Thymus (tissue), 11 donors: Measurements from ENCODE around the gene TUBA1B. TPM values are rescaled to one million over a fixed set of nuclear protein-coding genes. Genes with fewer than 3 reads are reported as not detected.

ENCODE experiments used
- DNase-seq, 9 donors: peaks; one replicate each; pipeline ENCODE4 v3.0.0-alpha.2; 2013; ENCODE audit warnings: low spot score in 9 of 9, low read depth in 6 of 9, missing footprints in 1 of 9
- H3K27ac ChIP-seq, 2 donors: one replicate each; pipeline ENCODE4 v1.5.1; 2013; ENCODE audit warnings: control low read depth in 1 of 2, low read depth in 1 of 2, low read length in 1 of 2, mild to moderate bottlenecking in 1 of 2, moderate library complexity in 1 of 2
- H3K27me3 ChIP-seq, 2 donors: one replicate each; pipeline ENCODE4 v1.5.1; 2013; ENCODE audit warnings: low read length in 1 of 2; ENCODE audit not compliant: control insufficient read depth in 2 of 2, insufficient read depth in 1 of 2
- H3K36me3 ChIP-seq, 2 donors: one replicate each; pipeline ENCODE4 v1.5.1; 2013; ENCODE audit warnings: low read length in 1 of 2, mild to moderate bottlenecking in 1 of 2, moderate library complexity in 1 of 2; ENCODE audit not compliant: control insufficient read depth in 2 of 2, insufficient read depth in 2 of 2
- H3K4me1 ChIP-seq, 2 donors: one replicate each; pipeline ENCODE4 v1.5.1; 2013; ENCODE audit warnings: low read length in 2 of 2; ENCODE audit not compliant: control insufficient read depth in 2 of 2, insufficient read depth in 2 of 2
- H3K4me3 ChIP-seq, 2 donors: one replicate each; pipeline ENCODE4 v1.5.1; 2013; ENCODE audit warnings: low read length in 2 of 2, control low read depth in 1 of 2, mild to moderate bottlenecking in 1 of 2
- H3K9me3 ChIP-seq, 2 donors: one replicate each; pipeline ENCODE4 v1.5.1; 2013; ENCODE audit warnings: low read length in 1 of 2, mild to moderate bottlenecking in 1 of 2; ENCODE audit not compliant: control insufficient read depth in 2 of 2, insufficient read depth in 1 of 2
- WGBS: extraction: QIAGEN DNeasy Blood & Tissue Kit; methylation state at CpG from one replicate; pipeline ENCODE4 v1.1.7; 2013; 5-methylcytosine and 5-hydroxymethylcytosine counted together
- polyA plus RNA-seq: library from polyadenylated mRNA; stranded (reverse); fragments of 200-250 nt; gene quantifications from one replicate; pipeline ENCODE4 v1.2.3, GENCODE V29; 2013
- total RNA-seq: library from RNA; stranded (reverse); fragments of 120-200 nt; gene quantifications from one replicate; pipeline ENCODE4 v1.2.4, GENCODE V29; 2013
- donor health status: healthy.

The TUBA1B gene
- total and polyA plus RNA-seq, 2 donors, result 285 to 2,059 TPM

GRCh38 chr12:49089821-49090773 lies 41.1 kb downstream of the TUBA1B start:
- peak in 1 of 9 donors; percentile 50 for DNase-seq
- Histone ChIP-seq H3K36me3 (no peaks in the 10 kb centered on the region), H3K27me3 (peaks cover 64 to 84% of the 10 kb centered on the region in 2 donors), H3K27ac (no peak overlapping the region), H3K9me3 (peaks cover 0 to 4% of the 10 kb centered on the region in 2 donors), H3K4me3 (peak overlapping the region in 1 of 2 donors; percentile 32), H3K4me1 (peaks cover 16 to 60% of the 10 kb centered on the region in 2 donors)
- 2% methylated on average over 88 of the region's 88 CpGs for WGBS

GRCh38 chr12:49088932-49089330 lies 42.3 kb downstream of the TUBA1B start:
- Histone ChIP-seq H3K27me3 (peaks cover 55 to 74% of the 10 kb centered on the region in 2 donors), H3K27ac (no peak overlapping the region), H3K4me3 (no peak overlapping the region), H3K4me1 (peaks cover 9 to 52% of the 10 kb centered on the region in 2 donors), H3K9me3 (peaks cover 0 to 4% of the 10 kb centered on the region in 2 donors), H3K36me3 (no peaks in the 10 kb centered on the region)
- WGBS, result 58% methylated on average over 6 of the region's 6 CpGs
- DNase-seq, result no peak

- H3K4me3 ChIP-seq, result no peak overlapping the region
- H3K4me1 ChIP-seq, result peaks cover 9 to 46% of the 10 kb centered on the region in 2 donors
- peaks cover 0 to 4% of the 10 kb centered on the region in 2 donors for H3K9me3 ChIP-seq
- H3K27ac ChIP-seq, result no peak overlapping the region
- WGBS, result 2% methylated on average over 18 of the region's 18 CpGs
- DNase-seq, result peak in 8 of 9 donors; percentile 69 to 88 (median 78)
- H3K27me3 ChIP-seq, result peaks cover 49 to 68% of the 10 kb centered on the region in 2 donors
- no peaks in the 10 kb centered on the region for H3K36me3 ChIP-seq
Observed at GRCh38 chr12:49088150-49088931, 42.9 kb downstream of the TUBA1B start.

- Histone ChIP-seq H3K36me3 (no peaks in the 10 kb centered on the region), H3K4me1 (peaks cover 7 to 30% of the 10 kb centered on the region in 2 donors), H3K9me3 (no peaks in the 10 kb centered on the region), H3K4me3 (no peak overlapping the region), H3K27ac (no peak overlapping the region), H3K27me3 (peaks cover 26 to 46% of the 10 kb centered on the region in 2 donors)
- WGBS, result 95% methylated on average over 3 of the region's 3 CpGs
- no peak for DNase-seq
Observed at GRCh38 chr12:49086116-49086515, 45.1 kb downstream of the TUBA1B start.

GRCh38 chr12:49084438-49084837 lies 46.8 kb downstream of the TUBA1B start:
- 98% methylated on average over 3 of the region's 3 CpGs for WGBS
- Histone ChIP-seq H3K4me1 (peaks cover 0 to 16% of the 10 kb centered on the region in 2 donors), H3K27me3 (peaks cover 11 to 36% of the 10 kb centered on the region in 2 donors)

GRCh38 chr12:49079793-49080192 lies 51.4 kb downstream of the TUBA1B start:
- H3K36me3 ChIP-seq, result no peaks in the 10 kb centered on the region
- H3K4me1 ChIP-seq, result no peaks in the 10 kb centered on the region
- H3K27ac ChIP-seq, result no peak overlapping the region
- no peaks in the 10 kb centered on the region for H3K9me3 ChIP-seq
- peaks cover 0 to 7% of the 10 kb centered on the region in 2 donors for H3K27me3 ChIP-seq
- no peak for DNase-seq
- 94% methylated on average over 1 of the region's 1 CpG for WGBS
- no peak overlapping the region for H3K4me3 ChIP-seq

More at GRCh38 chr12:49084438-49084837, 46.8 kb downstream of the TUBA1B start:
- no peak for DNase-seq
- Histone ChIP-seq H3K9me3 (no peaks in the 10 kb centered on the region), H3K36me3 (no peaks in the 10 kb centered on the region), H3K4me3 (no peak overlapping the region), H3K27ac (no peak overlapping the region)

Other genes with a start within 250 kb of the TUBA1B start
- 8.3 TPM for gene FKBP11, start 205.9 kb downstream of the TUBA1B start, total RNA-seq
- 36.7 TPM for gene FKBP11, start 205.9 kb downstream of the TUBA1B start, polyA plus RNA-seq
- 48.1 TPM for gene ARF3, start 173.9 kb downstream of the TUBA1B start, total RNA-seq
- gene ARF3, start 173.9 kb downstream of the TUBA1B start, polyA plus RNA-seq, result 70.6 TPM
- gene WNT10B, start 159.7 kb downstream of the TUBA1B start, total RNA-seq, result 3.4 TPM
- 14.1 TPM for gene WNT10B, start 159.7 kb downstream of the TUBA1B start, polyA plus RNA-seq
- gene WNT1, start 153.1 kb downstream of the TUBA1B start, total RNA-seq, result not detected
- gene WNT1, start 153.1 kb downstream of the TUBA1B start, polyA plus RNA-seq, result 0.05 TPM
- gene DDN, start 132.0 kb downstream of the TUBA1B start, total RNA-seq, result 0.09 TPM
- gene DDN, start 132.0 kb downstream of the TUBA1B start, polyA plus RNA-seq, result 0.18 TPM
- gene PRKAG1, start 112.6 kb downstream of the TUBA1B start, total RNA-seq, result 65.3 TPM
- 58.5 TPM for gene PRKAG1, start 112.6 kb downstream of the TUBA1B start, polyA plus RNA-seq
- 13.3 TPM for gene KMT2D, start 70.6 kb downstream of the TUBA1B start, total RNA-seq
- gene KMT2D, start 70.6 kb downstream of the TUBA1B start, polyA plus RNA-seq, result 37.4 TPM
- gene RHEBL1, start 61.4 kb downstream of the TUBA1B start, total RNA-seq, result 3.2 TPM
- 1.6 TPM for gene RHEBL1, start 61.4 kb downstream of the TUBA1B start, polyA plus RNA-seq
- gene DHH, start 36.6 kb downstream of the TUBA1B start, total RNA-seq, result 0.09 TPM
- 0.21 TPM for gene DHH, start 36.6 kb downstream of the TUBA1B start, polyA plus RNA-seq
- 35.1 TPM for gene LMBR1L, start 20.5 kb downstream of the TUBA1B start, total RNA-seq
- gene LMBR1L, start 20.5 kb downstream of the TUBA1B start, polyA plus RNA-seq, result 112 TPM
- gene TUBA1A, start 57.7 kb upstream of the TUBA1B start, total RNA-seq, result 276 TPM
- 111 TPM for gene TUBA1A, start 57.7 kb upstream of the TUBA1B start, polyA plus RNA-seq
- gene TUBA1C, start 133.7 kb upstream of the TUBA1B start, total RNA-seq, result 112 TPM
- 115 TPM for gene TUBA1C, start 133.7 kb upstream of the TUBA1B start, polyA plus RNA-seq
- 0.28 TPM for gene PRPH, start 163.8 kb upstream of the TUBA1B start, total RNA-seq
- 1.6 TPM for gene PRPH, start 163.8 kb upstream of the TUBA1B start, polyA plus RNA-seq
- 22.1 TPM for gene TROAP, start 191.9 kb upstream of the TUBA1B start, total RNA-seq
- 12.4 TPM for gene TROAP, start 191.9 kb upstream of the TUBA1B start, polyA plus RNA-seq
- gene C1QL4, start 205.8 kb upstream of the TUBA1B start, total RNA-seq, result 0.05 TPM
- gene C1QL4, start 205.8 kb upstream of the TUBA1B start, polyA plus RNA-seq, result 0.21 TPM
- gene DNAJC22, start 215.5 kb upstream of the TUBA1B start, total RNA-seq, result 0.09 TPM
- 0.27 TPM for gene DNAJC22, start 215.5 kb upstream of the TUBA1B start, polyA plus RNA-seq
- gene SPATS2, start 236.1 kb upstream of the TUBA1B start, total RNA-seq, result 14.2 TPM
- gene SPATS2, start 236.1 kb upstream of the TUBA1B start, polyA plus RNA-seq, result 15.3 TPM